Ascending aorta (tissue), 2 donors: ENCODE data around the gene KAT2B. TPM values are rescaled to one million over a fixed set of nuclear protein-coding genes. Genes with fewer than 3 reads are reported as not detected.

Experiments
- DNase-seq, 2 donors: peaks; one replicate each; pipeline ENCODE4 v3.0.0-alpha.2; 2019; ENCODE audit warnings: low spot score in 2 of 2
- H3K27ac ChIP-seq, 2 donors: fragments of 200-600 bp; sonication (generic); one replicate each; pipeline ENCODE4 v1.5.1; 2016 to 2017; ENCODE audit warnings: mild to moderate bottlenecking in 1 of 2
- H3K27me3 ChIP-seq: fragments of 200-600 bp; sonication (generic); one replicate; pipeline ENCODE4 v1.5.1; 2017
- H3K36me3 ChIP-seq, 2 donors: fragments of 200-600 bp; sonication (generic); one replicate each; pipeline ENCODE4 v1.5.1; 2016
- H3K4me1 ChIP-seq, 2 donors: fragments of 200-600 bp; sonication (generic); one replicate each; pipeline ENCODE4 v1.5.1; 2016 to 2017; ENCODE audit warnings: mild to moderate bottlenecking in 1 of 2
- H3K4me3 ChIP-seq, 2 donors: fragments of 200-600 bp; sonication (generic); one replicate each; pipeline ENCODE4 v1.5.1; 2016 to 2017; ENCODE audit warnings: mild to moderate bottlenecking in 1 of 2
- H3K9me3 ChIP-seq, 2 donors: fragments of 200-600 bp; sonication (generic); one replicate each; pipeline ENCODE4 v1.5.1; 2016
- intact Hi-C: fragments of 100-400 bp; cut with DNase I; formaldehyde crosslinking; loops from one replicate; pipeline ENCODE4 v1.15.1; 2023
- total RNA-seq: library from RNA; depleted of rRNA; stranded (reverse); fragments of >200 nt; gene quantifications from one replicate; pipeline ENCODE4 v1.1.0, GENCODE V29; 2016
- TF ChIP-seq, protein P1 (sequence below), 3 experiments: fragments of 200-600 bp in 2 of 3; fragments of 450-650 bp in 1 of 3; sonication (generic) in 2 of 3; IDR thresholded peaks; one replicate each; pipeline ENCODE4 v1.5.1; 2016 to 2019; ENCODE audit warnings: antibody characterized with exemption in 3 of 3, mild to moderate bottlenecking in 1 of 3, moderate library complexity in 1 of 3

KAT2B gene
- total RNA-seq, 1 donor from 2014 or later = 10.5 TPM

DNA sequence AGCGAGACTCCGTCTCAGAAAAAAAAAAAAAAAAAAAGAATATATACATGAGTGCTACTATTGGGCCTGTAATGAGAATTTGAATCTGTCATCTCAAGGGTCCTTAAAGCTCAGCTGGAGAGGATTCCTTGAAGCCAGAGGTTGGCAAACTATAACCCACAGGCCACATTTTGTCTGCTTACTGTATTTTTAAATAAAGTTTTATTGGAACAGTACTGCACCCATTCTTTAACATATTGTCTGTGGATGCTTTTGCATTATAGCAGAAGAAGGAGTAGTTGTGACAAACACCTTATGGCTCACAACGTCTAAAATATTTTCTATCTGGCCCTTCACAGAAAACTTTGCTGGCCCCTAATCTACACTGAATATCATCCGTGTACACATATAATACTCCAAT, 85.0 kb downstream of the KAT2B start:
- intact Hi-C loops = no loop called here

DNA sequence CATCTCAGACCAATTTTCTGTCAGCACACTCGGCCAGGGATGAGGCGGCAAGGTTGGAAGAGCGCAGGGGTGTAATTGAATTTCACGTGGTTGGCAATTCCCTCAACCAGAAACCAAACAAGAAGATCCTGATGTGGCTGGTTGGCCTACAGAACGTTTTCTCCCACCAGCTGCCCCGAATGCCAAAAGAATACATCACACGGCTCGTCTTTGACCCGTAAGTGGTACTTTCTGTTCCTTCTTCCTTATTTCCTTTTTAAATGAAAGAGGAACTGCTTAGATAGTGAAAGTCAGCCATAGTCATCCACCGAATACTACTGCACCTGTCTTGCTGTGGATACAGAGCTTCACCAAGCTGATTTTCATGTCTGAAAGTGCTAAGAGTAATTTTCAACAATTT, 85.7 kb downstream of the KAT2B start:
- Histone ChIP-seq H3K4me3 (no peak overlapping the region), H3K27ac (no peak overlapping the region), H3K27me3 (no peaks in the 10 kb centered on the region), H3K9me3 (no peaks in the 10 kb centered on the region), H3K36me3 (peaks cover 14 to 54% of the 10 kb centered on the region in 2 donors), H3K4me1 (no peaks in the 10 kb centered on the region)
- intact Hi-C loops = no loop called here
- DNase-seq = no peak
- TF ChIP-seq, protein P1, sequence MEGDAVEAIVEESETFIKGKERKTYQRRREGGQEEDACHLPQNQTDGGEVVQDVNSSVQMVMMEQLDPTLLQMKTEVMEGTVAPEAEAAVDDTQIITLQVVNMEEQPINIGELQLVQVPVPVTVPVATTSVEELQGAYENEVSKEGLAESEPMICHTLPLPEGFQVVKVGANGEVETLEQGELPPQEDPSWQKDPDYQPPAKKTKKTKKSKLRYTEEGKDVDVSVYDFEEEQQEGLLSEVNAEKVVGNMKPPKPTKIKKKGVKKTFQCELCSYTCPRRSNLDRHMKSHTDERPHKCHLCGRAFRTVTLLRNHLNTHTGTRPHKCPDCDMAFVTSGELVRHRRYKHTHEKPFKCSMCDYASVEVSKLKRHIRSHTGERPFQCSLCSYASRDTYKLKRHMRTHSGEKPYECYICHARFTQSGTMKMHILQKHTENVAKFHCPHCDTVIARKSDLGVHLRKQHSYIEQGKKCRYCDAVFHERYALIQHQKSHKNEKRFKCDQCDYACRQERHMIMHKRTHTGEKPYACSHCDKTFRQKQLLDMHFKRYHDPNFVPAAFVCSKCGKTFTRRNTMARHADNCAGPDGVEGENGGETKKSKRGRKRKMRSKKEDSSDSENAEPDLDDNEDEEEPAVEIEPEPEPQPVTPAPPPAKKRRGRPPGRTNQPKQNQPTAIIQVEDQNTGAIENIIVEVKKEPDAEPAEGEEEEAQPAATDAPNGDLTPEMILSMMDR (IDR thresholded peaks at IDR 0.05) = no peak

More for the DNA sequence above, 85.0 kb downstream of the KAT2B start:
- DNase-seq = no peak
- Histone ChIP-seq H3K4me3 (no peak overlapping the region), H3K36me3 (peaks cover 14 to 60% of the 10 kb centered on the region in 2 donors), H3K9me3 (no peaks in the 10 kb centered on the region), H3K27ac (no peak overlapping the region), H3K27me3 (no peaks in the 10 kb centered on the region), H3K4me1 (no peaks in the 10 kb centered on the region)
- TF ChIP-seq, protein P1 (IDR thresholded peaks at IDR 0.05) = no peak

DNA sequence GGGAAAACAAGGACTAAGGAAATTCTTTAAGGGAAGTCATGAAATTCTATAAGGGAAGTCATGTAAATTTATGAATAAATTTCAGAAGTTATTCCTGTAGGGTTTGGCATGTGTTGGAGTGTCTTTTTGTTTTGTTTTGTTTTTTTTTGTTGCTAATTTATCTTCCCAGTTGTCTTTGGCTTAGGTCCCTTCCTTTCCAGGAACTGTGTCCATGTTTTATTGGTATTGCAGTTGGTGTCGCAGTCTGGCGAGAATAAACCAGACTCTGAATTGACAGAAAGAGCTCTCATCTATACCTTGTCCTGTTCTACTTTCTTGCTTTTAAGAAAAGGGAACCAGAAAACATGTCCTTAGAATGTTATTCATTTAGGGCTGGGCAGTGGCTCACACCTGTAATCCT, 88.1 kb downstream of the KAT2B start:
- TF ChIP-seq, protein P1 (IDR thresholded peaks at IDR 0.05) = no peak
- H3K36me3 ChIP-seq = peaks cover 10 to 41% of the 10 kb centered on the region in 2 donors
- no peak overlapping the region for H3K4me3 ChIP-seq
- H3K27ac ChIP-seq = no peak overlapping the region
- H3K4me1 ChIP-seq = no peaks in the 10 kb centered on the region
- H3K27me3 ChIP-seq = no peaks in the 10 kb centered on the region
- intact Hi-C loops = no loop called here
- no peak for DNase-seq
- no peaks in the 10 kb centered on the region for H3K9me3 ChIP-seq

DNA sequence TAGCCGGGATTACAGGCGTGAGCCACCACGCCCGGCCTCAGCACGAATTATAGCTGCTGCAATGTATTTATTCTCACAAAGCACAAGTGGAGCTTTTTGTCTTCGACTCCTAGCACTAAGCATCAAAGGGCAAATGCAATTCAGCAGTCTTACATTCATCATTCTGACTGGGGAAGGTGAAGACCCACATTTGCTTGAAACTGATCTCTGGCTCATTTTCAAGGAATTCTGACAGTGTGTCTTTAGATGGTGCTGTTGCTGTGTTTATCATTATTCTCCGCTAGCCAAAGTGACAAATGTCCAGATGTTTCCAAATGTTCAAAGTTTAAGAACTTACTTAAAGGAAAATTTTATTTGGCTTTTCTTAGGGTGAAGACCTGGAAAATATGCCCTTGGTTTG, 89.9 kb downstream of the KAT2B start:
- no peak overlapping the region for H3K27ac ChIP-seq
- no peaks in the 10 kb centered on the region for H3K9me3 ChIP-seq
- no peaks in the 10 kb centered on the region for H3K4me1 ChIP-seq
- peaks cover 10 to 28% of the 10 kb centered on the region in 2 donors for H3K36me3 ChIP-seq
- H3K27me3 ChIP-seq = no peaks in the 10 kb centered on the region
- intact Hi-C loops = no loop called here
- TF ChIP-seq, protein P1 (IDR thresholded peaks at IDR 0.05) = no peak
- no peak for DNase-seq
- no peak overlapping the region for H3K4me3 ChIP-seq

DNA sequence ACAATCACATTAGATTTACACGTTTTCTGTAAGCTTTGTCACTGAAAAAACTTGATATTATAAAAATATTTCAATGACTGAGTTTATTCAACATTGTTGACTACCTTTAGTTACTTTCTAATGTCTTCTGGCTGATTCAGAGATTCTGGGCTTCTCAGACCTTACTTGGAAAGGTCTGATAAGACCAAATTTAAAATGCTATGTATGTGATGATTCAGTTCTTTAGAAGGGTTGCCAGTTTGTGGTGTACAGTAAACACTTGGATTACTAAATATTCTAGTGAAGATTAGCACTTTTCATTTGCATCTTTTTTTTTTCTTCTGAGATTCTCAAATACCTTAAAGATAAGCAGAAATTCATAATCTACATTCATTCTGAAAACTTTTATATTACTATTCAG, 96.0 kb downstream of the KAT2B start:
- no peaks in the 10 kb centered on the region for H3K4me1 ChIP-seq
- TF ChIP-seq, protein P1 (IDR thresholded peaks at IDR 0.05) = no peak

DNA sequence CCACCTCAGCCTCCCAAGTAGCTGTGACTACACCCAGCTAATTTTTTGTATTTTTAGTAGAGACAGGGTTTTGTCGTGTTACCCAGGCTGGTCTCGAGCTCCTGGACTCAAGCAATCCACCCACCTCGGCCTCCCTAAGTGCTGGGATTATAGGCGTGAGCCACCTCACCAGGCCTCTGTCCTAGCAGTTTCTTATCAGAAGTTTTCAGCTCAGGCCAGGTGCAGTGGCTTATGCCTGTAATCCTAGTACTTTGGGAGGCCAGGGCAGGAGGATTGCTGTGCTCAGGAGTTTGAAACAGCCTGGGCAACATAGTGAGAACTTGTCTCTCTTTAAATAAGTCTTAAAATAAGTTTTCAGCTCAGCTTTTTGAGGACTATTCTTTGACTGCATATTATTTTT, 97.4 kb downstream of the KAT2B start:
- no peaks in the 10 kb centered on the region for H3K4me1 ChIP-seq
- H3K27ac ChIP-seq = no peak overlapping the region
- H3K27me3 ChIP-seq = no peaks in the 10 kb centered on the region
- no peaks in the 10 kb centered on the region for H3K9me3 ChIP-seq
- intact Hi-C loops = no loop called here
- no peak for DNase-seq
- H3K4me3 ChIP-seq = no peak overlapping the region
- peaks cover 5 to 13% of the 10 kb centered on the region in 2 donors for H3K36me3 ChIP-seq
- TF ChIP-seq, protein P1 (IDR thresholded peaks at IDR 0.05) = no peak

More for the DNA sequence above, 96.0 kb downstream of the KAT2B start:
- Histone ChIP-seq H3K27ac (no peak overlapping the region), H3K9me3 (no peaks in the 10 kb centered on the region), H3K36me3 (peaks cover 5 to 18% of the 10 kb centered on the region in 2 donors), H3K4me3 (no peak overlapping the region), H3K27me3 (no peaks in the 10 kb centered on the region)
- DNase-seq = no peak
- intact Hi-C loops = no loop called here
